ENCODE measurements around the gene GGA3.

DNA sequence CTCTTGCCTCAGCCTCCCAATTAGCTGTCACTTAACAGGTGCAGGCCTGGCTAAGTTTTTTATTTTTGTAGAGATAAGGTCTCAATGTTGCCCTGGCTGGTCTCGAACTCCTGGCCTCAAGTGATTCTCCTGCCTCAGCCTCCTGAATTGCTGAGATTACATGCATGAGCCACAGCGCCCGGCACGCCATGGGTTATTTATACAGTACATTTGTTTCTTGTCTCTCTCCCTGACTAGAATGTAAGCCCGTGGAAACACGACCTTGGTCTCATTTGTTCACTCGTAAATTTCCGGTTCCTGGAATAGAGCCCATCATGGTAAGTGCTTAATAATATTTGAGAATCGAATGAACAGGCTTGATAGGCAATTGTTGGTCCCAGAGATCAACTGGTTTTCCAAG, 25.8 kb upstream of the GGA3 start:
- no peak for TF ChIP-seq EP300 (IDR thresholded peaks at IDR 0.05)
- TF ChIP-seq, protein P1, sequence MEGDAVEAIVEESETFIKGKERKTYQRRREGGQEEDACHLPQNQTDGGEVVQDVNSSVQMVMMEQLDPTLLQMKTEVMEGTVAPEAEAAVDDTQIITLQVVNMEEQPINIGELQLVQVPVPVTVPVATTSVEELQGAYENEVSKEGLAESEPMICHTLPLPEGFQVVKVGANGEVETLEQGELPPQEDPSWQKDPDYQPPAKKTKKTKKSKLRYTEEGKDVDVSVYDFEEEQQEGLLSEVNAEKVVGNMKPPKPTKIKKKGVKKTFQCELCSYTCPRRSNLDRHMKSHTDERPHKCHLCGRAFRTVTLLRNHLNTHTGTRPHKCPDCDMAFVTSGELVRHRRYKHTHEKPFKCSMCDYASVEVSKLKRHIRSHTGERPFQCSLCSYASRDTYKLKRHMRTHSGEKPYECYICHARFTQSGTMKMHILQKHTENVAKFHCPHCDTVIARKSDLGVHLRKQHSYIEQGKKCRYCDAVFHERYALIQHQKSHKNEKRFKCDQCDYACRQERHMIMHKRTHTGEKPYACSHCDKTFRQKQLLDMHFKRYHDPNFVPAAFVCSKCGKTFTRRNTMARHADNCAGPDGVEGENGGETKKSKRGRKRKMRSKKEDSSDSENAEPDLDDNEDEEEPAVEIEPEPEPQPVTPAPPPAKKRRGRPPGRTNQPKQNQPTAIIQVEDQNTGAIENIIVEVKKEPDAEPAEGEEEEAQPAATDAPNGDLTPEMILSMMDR (IDR thresholded peaks at IDR 0.05), result no peak
- no peak for TF ChIP-seq POLR2A (IDR thresholded peaks at IDR 0.05)
